Natural killer cell (primary cell): ENCODE results near the gene SLC9A6. TPM values are rescaled to one million over a fixed set of nuclear protein-coding genes. Genes with fewer than 3 reads are reported as not detected.

Experiments used
- ATAC-seq, 3 donors: fragments of 150-1000 bp in 2 of 3; fragments of 200-7000 bp in 1 of 3; cut with Tn5 transposase; 1 replicate in 1 of 3; 2 replicates in 2 of 3; pipeline ENCODE4 v1.10.0; 2021; ENCODE audit warnings: mild to moderate bottlenecking in 2 of 3, moderate library complexity in 2 of 3
- DNase-seq, 2 donors: peaks; one replicate each; pipeline versions ENCODE4 v3.0.0 to v3.0.0-alpha.2; 2013 to 2021; ENCODE audit warnings: mixed read lengths in 1 of 2
- H3K27ac ChIP-seq: one replicate; pipeline ENCODE4 v1.5.1; 2013; ENCODE audit warnings: mild to moderate bottlenecking, low read length
- H3K27me3 ChIP-seq: one replicate; pipeline ENCODE4 v1.6.1; 2013; ENCODE audit warnings: low read length; ENCODE audit not compliant: control insufficient read depth, insufficient read depth
- H3K36me3 ChIP-seq: one replicate; pipeline ENCODE4 v1.6.1; 2013; ENCODE audit warnings: low read length; ENCODE audit not compliant: control insufficient read depth, insufficient read depth
- H3K4me1 ChIP-seq: one replicate; pipeline ENCODE4 v1.6.1; 2013; ENCODE audit warnings: low read length; ENCODE audit not compliant: control insufficient read depth, insufficient read depth
- H3K4me3 ChIP-seq: one replicate; pipeline ENCODE4 v1.5.1; 2013; ENCODE audit warnings: low read length
- H3K9me3 ChIP-seq: one replicate; pipeline ENCODE4 v1.6.1; 2013; ENCODE audit warnings: low read length; ENCODE audit not compliant: control insufficient read depth, insufficient read depth
- H3K27ac Mint-ChIP-seq, 2 donors: one replicate each; pipeline ENCODE4 v1.8.0; 2022; ENCODE audit warnings: mild to moderate bottlenecking in 2 of 2, mixed read lengths in 2 of 2, moderate library complexity in 1 of 2
- H3K27me3 Mint-ChIP-seq, 2 donors: one replicate each; pipeline ENCODE4 v1.8.0; 2022; ENCODE audit warnings: low read depth in 2 of 2, mixed read lengths in 2 of 2
- H3K36me3 Mint-ChIP-seq: one replicate; pipeline ENCODE4 v1.8.0; 2022; ENCODE audit warnings: mixed read lengths
- H3K4me1 Mint-ChIP-seq, 2 donors: one replicate each; pipeline ENCODE4 v1.8.0; 2022; ENCODE audit warnings: mixed read lengths in 2 of 2
- H3K4me3 Mint-ChIP-seq: one replicate; pipeline ENCODE4 v1.8.0; 2022; ENCODE audit warnings: mild to moderate bottlenecking, moderate library complexity, mixed read lengths
- H3K9me3 Mint-ChIP-seq, 2 donors: one replicate each; pipeline ENCODE4 v1.8.0; 2022; ENCODE audit warnings: mixed read lengths in 2 of 2
- WGBS: methylation state at CpG from one replicate; pipeline ENCODE4 v1.1.7; 2013; ENCODE audit warnings: missing lambda C conversion rate; ENCODE audit not compliant: insufficient coverage; 5-methylcytosine and 5-hydroxymethylcytosine counted together
- intact Hi-C: fragments of 100-400 bp; cut with micrococcal nuclease; formaldehyde crosslinking; loops from one replicate; pipeline ENCODE4 v1.14.2; 2022
- total RNA-seq, 4 donors: library from RNA; stranded (reverse); fragments of 120-200 nt in 1 of 4; gene quantifications; one replicate each; pipeline versions ENCODE4 v1.2.3 to v1.2.4, GENCODE V29; 2013 to 2022
- TF ChIP-seq, protein P1 (sequence below): fragments of 200-600 bp; IDR thresholded peaks from one replicate; pipeline ENCODE4 v1.8.0; 2022; ENCODE audit warnings: antibody characterized with exemption

Gene SLC9A6
- total RNA-seq, 3 donors from 2014 or later (not counting 1 experiment from before 2014, with no cell fraction given) = 17.1 to 24.0 (median 19.3) TPM

- TF ChIP-seq, protein P1, sequence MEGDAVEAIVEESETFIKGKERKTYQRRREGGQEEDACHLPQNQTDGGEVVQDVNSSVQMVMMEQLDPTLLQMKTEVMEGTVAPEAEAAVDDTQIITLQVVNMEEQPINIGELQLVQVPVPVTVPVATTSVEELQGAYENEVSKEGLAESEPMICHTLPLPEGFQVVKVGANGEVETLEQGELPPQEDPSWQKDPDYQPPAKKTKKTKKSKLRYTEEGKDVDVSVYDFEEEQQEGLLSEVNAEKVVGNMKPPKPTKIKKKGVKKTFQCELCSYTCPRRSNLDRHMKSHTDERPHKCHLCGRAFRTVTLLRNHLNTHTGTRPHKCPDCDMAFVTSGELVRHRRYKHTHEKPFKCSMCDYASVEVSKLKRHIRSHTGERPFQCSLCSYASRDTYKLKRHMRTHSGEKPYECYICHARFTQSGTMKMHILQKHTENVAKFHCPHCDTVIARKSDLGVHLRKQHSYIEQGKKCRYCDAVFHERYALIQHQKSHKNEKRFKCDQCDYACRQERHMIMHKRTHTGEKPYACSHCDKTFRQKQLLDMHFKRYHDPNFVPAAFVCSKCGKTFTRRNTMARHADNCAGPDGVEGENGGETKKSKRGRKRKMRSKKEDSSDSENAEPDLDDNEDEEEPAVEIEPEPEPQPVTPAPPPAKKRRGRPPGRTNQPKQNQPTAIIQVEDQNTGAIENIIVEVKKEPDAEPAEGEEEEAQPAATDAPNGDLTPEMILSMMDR = no peak
- ATAC-seq (no peak), DNase-seq (no peak)
- H3K9me3 Mint-ChIP-seq = no peaks in the 10 kb centered on the region
- Histone ChIP-seq H3K36me3 (no peaks in the 10 kb centered on the region), H3K4me1 (no peaks in the 10 kb centered on the region), H3K4me3 (no peak overlapping the region), H3K27me3 (no peaks in the 10 kb centered on the region), H3K9me3 (no peaks in the 10 kb centered on the region), H3K27ac (no peak overlapping the region)
- H3K4me3 Mint-ChIP-seq = no peak overlapping the region
- 86% methylated on average over 8 of the region's 8 CpGs for WGBS
- H3K27me3 Mint-ChIP-seq = peaks cover 0 to 8% of the 10 kb centered on the region in 2 donors
- H3K27ac Mint-ChIP-seq = no peak overlapping the region
- H3K4me1 Mint-ChIP-seq = peaks cover 0 to 7% of the 10 kb centered on the region in 2 donors
- no peaks in the 10 kb centered on the region for H3K36me3 Mint-ChIP-seq
- intact Hi-C loops = no loop called here
These were observed 76.1 kb downstream of the SLC9A6 start for GRCh38 chrX:136061286-136061685.

- Histone ChIP-seq H3K27me3 (no peaks in the 10 kb centered on the region), H3K27ac (no peak overlapping the region), H3K4me1 (no peaks in the 10 kb centered on the region), H3K4me3 (no peak overlapping the region), H3K36me3 (no peaks in the 10 kb centered on the region), H3K9me3 (no peaks in the 10 kb centered on the region)
- Mint-ChIP-seq H3K27me3 (peaks cover 0 to 8% of the 10 kb centered on the region in 2 donors), H3K4me1 (peaks cover 0 to 3% of the 10 kb centered on the region in 2 donors), H3K9me3 (no peaks in the 10 kb centered on the region), H3K4me3 (no peak overlapping the region), H3K36me3 (no peaks in the 10 kb centered on the region), H3K27ac (no peak overlapping the region)
- intact Hi-C loops = no loop called here
- TF ChIP-seq, protein P1 = no peak
- ATAC-seq (no peak), DNase-seq (no peak)
- 100% methylated on average over 2 of the region's 5 CpGs for WGBS
These were observed 76.5 kb downstream of the SLC9A6 start for GRCh38 chrX:136061696-136062095.

- Histone ChIP-seq H3K36me3 (no peaks in the 10 kb centered on the region), H3K9me3 (no peaks in the 10 kb centered on the region), H3K4me1 (no peaks in the 10 kb centered on the region), H3K27me3 (no peaks in the 10 kb centered on the region), H3K27ac (no peak overlapping the region), H3K4me3 (no peak overlapping the region)
- TF ChIP-seq, protein P1 = no peak
- Mint-ChIP-seq H3K36me3 (no peaks in the 10 kb centered on the region), H3K27me3 (peaks cover 0 to 8% of the 10 kb centered on the region in 2 donors), H3K4me1 (no peaks in the 10 kb centered on the region), H3K27ac (no peak overlapping the region), H3K9me3 (no peaks in the 10 kb centered on the region), H3K4me3 (no peak overlapping the region)
- DNase-seq (no peak), ATAC-seq (no peak)
- intact Hi-C loops = no loop called here
- 83% methylated on average over 5 of the region's 7 CpGs for WGBS
These were observed 78.3 kb downstream of the SLC9A6 start for GRCh38 chrX:136063340-136064079.

- Histone ChIP-seq H3K27me3 (no peaks in the 10 kb centered on the region), H3K36me3 (no peaks in the 10 kb centered on the region), H3K4me1 (no peaks in the 10 kb centered on the region), H3K27ac (no peak overlapping the region), H3K4me3 (no peak overlapping the region), H3K9me3 (no peaks in the 10 kb centered on the region)
- no peak overlapping the region for H3K4me3 Mint-ChIP-seq
- peaks cover 0 to 8% of the 10 kb centered on the region in 2 donors for H3K27me3 Mint-ChIP-seq
- H3K36me3 Mint-ChIP-seq = no peaks in the 10 kb centered on the region
- ATAC-seq (no peak), DNase-seq (no peak)
- WGBS = 65% methylated on average over 2 of the region's 3 CpGs
- H3K9me3 Mint-ChIP-seq = no peaks in the 10 kb centered on the region
- no peaks in the 10 kb centered on the region for H3K4me1 Mint-ChIP-seq
- TF ChIP-seq, protein P1 = no peak
- no peak overlapping the region for H3K27ac Mint-ChIP-seq
- intact Hi-C loops = no loop called here
These were observed 79.4 kb downstream of the SLC9A6 start for GRCh38 chrX:136064661-136065043.
